ENCODE data around the gene TIMM44. TPM values are rescaled to one million over a fixed set of nuclear protein-coding genes. Genes with fewer than 3 reads are reported as not detected.
A peak's percentile ranks its signal among the peaks of the same experiment; 100 is the strongest.
"Not testable (repeated sequence)": the region's sequence is repeated elsewhere in the genome, so short reads cannot be mapped to it uniquely, and the experiment has no call there.

Gene TIMM44
- total RNA-seq, 1 donor from 2014 or later: 89.1 TPM

DNA sequence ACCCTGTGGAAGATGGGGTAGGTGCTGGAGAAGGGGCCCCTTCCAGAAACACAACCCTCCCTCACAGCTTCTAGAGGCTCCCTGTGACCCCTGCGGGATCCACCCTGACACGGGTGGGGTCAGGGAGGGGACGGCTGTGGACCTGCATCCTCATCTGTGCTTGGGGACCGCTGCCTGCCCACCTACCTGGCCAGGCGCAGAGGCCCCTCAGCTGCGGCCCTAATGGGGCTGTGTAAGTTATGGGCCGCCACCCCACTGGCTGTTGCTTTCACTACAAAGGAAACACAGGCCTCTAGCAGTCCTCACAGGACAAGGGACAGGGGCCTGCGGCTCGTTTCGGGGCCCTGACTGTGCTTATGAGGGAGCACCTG lies 10.6 kb downstream of the TIMM44 start:
- H3K4me3 ChIP-seq: no peak overlapping the region
- H3K9me3 ChIP-seq (replicated peaks): no peaks in the 10 kb centered on the region
- no peak for DNase-seq
- H3K4me1 ChIP-seq: peaks cover 23% of the 10 kb centered on the region
- no peak overlapping the region for H3K27ac ChIP-seq (replicated peaks)
- intact Hi-C loops (cut with micrococcal nuclease): no loop called here
- H3K36me3 ChIP-seq: peaks cover 77% of the 10 kb centered on the region
- TF ChIP-seq, protein P1, sequence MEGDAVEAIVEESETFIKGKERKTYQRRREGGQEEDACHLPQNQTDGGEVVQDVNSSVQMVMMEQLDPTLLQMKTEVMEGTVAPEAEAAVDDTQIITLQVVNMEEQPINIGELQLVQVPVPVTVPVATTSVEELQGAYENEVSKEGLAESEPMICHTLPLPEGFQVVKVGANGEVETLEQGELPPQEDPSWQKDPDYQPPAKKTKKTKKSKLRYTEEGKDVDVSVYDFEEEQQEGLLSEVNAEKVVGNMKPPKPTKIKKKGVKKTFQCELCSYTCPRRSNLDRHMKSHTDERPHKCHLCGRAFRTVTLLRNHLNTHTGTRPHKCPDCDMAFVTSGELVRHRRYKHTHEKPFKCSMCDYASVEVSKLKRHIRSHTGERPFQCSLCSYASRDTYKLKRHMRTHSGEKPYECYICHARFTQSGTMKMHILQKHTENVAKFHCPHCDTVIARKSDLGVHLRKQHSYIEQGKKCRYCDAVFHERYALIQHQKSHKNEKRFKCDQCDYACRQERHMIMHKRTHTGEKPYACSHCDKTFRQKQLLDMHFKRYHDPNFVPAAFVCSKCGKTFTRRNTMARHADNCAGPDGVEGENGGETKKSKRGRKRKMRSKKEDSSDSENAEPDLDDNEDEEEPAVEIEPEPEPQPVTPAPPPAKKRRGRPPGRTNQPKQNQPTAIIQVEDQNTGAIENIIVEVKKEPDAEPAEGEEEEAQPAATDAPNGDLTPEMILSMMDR (IDR thresholded peaks at IDR 0.05; ENCODE audit: borderline replicate concordance): no peak
- no peaks in the 10 kb centered on the region for H3K27me3 ChIP-seq (ENCODE audit: low read depth)

DNA sequence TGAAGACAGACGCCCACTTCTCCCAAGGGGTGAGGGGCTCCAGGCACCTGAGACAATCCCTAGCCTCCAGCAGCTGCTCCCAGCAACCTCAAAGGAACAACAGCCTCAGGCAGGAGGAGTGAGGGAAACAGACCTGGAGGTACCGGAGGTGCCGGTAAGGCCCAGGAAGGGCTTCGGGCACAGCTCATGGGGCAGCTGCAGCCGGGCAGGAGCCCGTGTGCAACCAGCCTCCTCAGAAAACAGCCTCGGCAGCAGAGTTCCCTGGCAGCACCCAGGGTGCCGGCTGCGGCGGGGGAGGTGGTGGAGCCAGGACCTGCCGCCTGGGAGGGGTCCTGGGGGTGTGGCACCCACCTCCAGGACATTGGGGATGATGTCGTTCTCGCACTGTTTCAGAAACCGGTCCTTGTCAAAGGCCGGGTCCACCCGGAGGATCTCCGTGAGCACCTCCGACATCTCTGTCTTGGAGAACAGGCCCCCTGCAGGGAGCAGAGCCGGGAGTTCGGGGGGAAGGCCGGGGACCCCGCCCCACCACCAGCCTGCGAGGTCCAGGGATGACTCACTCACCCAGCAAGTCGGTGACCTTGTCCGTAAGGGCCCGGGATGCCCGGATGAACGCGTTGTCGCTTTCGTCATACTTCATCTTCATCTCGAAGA lies 11.1 kb downstream of the TIMM44 start:
- no peak overlapping the region for H3K27ac ChIP-seq (replicated peaks)
- no peak overlapping the region for H3K4me3 ChIP-seq
- peaks cover 28% of the 10 kb centered on the region for H3K4me1 ChIP-seq
- no peaks in the 10 kb centered on the region for H3K27me3 ChIP-seq (ENCODE audit: low read depth)
- intact Hi-C loops (cut with micrococcal nuclease): no loop called here
- TF ChIP-seq, protein P1 (IDR thresholded peaks at IDR 0.05; ENCODE audit: borderline replicate concordance): no peak
- H3K9me3 ChIP-seq (replicated peaks): no peaks in the 10 kb centered on the region
- no peak for DNase-seq
- peaks cover 71% of the 10 kb centered on the region for H3K36me3 ChIP-seq

DNA sequence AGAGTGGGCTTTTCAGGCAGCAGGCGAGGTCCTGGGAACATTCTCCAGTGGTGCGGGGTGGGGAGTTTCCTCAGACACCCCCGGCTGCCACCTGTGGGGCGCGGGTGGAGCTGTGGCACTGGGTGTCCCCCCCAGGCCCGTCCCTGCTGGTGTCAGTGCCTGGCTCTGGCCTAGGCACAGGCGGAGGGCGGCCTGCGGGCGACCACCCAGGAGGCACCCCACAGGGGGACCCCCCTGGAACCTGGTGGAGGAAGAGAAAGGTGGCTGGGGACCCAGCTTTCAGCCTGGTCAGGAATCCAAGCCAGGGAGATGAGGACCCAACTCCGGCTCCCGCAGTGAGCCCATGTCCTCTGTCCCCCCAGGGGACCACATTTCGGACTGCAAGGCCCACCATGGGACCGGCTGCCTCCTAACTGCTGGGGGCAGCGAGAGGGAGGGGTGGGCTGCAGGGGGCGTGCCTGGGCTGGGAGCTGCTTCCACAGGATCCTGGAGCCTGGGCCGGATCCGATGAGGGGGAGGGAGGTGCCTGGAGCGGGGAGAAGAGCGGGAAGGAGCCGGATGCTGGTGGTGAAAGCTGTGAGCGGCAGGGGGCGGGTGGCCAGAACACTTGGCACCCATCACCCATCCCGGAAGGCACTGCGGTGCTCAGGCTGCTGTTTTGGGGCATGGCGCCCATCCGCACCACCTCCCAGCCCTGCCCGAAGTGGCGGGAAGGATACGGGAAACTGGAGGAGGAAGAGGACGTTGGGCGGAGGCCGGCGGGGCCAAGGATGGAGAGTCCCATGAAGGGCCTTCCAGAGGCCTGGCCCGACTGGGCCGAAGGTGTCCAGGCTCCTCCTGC lies 12.0 kb downstream of the TIMM44 start:
- TF ChIP-seq, protein P1 (IDR thresholded peaks at IDR 0.05; ENCODE audit: borderline replicate concordance): no peak
- H3K27me3 ChIP-seq (ENCODE audit: low read depth): no peaks in the 10 kb centered on the region
- H3K36me3 ChIP-seq: peaks cover 62% of the 10 kb centered on the region
- peak overlapping the region; percentile 23 for H3K27ac ChIP-seq (replicated peaks)
- intact Hi-C loops (cut with micrococcal nuclease): no loop called here
- no peaks in the 10 kb centered on the region for H3K9me3 ChIP-seq (replicated peaks)
- DNase-seq: no peak
- peaks cover 36% of the 10 kb centered on the region for H3K4me1 ChIP-seq
- H3K4me3 ChIP-seq: no peak overlapping the region

DNA sequence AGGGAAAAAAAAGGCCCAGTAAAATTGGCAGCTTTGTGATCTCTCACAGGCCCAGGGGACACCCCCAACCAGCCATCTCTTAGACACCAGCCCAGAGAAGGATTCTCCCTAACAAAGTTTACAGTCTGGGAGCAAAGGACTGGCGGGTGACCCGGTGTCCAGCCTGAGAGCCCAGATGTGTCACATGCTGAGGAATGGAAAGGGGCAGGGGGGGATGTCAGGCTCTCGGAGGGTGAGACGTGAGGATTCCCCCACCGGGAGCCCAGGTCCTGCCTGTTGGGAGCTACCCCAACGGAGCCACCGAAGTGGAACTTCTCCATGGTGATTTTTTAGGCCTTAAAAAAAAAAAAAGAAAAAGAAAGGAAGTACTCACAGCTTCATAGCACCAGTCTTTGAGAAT lies 12.7 kb downstream of the TIMM44 start:
- Histone ChIP-seq H3K27me3 (ENCODE audit: low read depth) (no peaks in the 10 kb centered on the region), H3K9me3 (replicated peaks) (no peaks in the 10 kb centered on the region), H3K4me1 (peaks cover 37% of the 10 kb centered on the region), H3K27ac (replicated peaks) (peak overlapping the region; percentile 23), H3K4me3 (no peak overlapping the region), H3K36me3 (peaks cover 55% of the 10 kb centered on the region)
- DNase-seq: no peak
- TF ChIP-seq, protein P1 (IDR thresholded peaks at IDR 0.05; ENCODE audit: borderline replicate concordance): no peak
- intact Hi-C loops (cut with micrococcal nuclease): no loop called here

DNA sequence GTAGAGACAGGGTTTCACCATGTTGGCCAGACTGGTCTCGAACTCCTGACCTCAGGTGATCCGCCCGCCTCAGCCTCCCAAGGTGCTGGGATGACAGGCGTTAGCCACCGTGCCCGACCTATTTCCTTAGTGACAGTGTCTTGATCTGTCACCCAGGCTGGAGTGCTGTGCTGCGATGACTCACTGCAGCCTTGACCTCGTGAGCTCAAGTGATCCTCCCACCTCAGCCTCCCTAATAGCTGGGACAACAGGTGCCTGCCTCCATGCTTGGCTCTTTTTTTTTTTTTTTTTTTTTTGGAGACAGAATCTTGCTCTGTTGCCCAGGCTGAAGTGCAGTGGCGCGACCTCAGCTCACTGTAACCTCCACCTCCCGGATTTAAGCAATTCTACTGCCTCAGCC lies 13.4 kb downstream of the TIMM44 start:
- H3K27ac ChIP-seq (replicated peaks); H3K4me3 ChIP-seq; H3K27me3 ChIP-seq (ENCODE audit: low read depth); DNase-seq; H3K9me3 ChIP-seq (replicated peaks); intact Hi-C loops (cut with micrococcal nuclease): not testable (repeated sequence)
- Histone ChIP-seq H3K4me1 (peaks cover 44% of the 10 kb centered on the region), H3K36me3 (peaks cover 48% of the 10 kb centered on the region)

Measured in left ventricle myocardium inferior (tissue), 1 donor.